ENCODE measurements around the gene TLE2. TPM values are rescaled to one million over a fixed set of nuclear protein-coding genes. Genes with fewer than 3 reads are reported as not detected.
A peak's percentile ranks its signal among the peaks of the same experiment; 100 is the strongest.

Gene TLE2
- total RNA-seq, 4 donors from 2014 or later: 31.4 to 70.0 (median 47.5) TPM

DNA sequence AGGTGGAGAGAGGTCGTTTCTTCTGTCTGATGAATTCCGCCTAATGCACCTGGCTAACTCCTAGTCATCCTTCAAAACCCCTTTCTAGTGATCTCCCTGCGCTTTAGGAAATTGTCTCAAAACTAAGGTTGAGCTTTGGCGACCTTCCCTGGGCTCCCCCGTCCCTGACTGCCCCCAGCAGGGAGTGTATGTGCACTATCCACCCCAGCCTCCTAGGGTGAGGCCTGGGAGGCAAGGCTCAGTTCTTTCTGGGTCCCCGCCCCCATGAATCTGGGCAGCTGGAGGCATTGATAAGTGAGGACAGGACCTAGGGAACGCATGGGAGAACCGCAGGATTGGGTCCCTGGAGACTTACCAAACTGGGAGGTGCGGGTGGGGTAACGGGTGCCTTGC, 51.3 kb downstream of the TLE2 start:
- no peak for DNase-seq

GRCh38 chr19:2977001-2977745, 51.9 kb downstream of the TLE2 start, which contains the start of gene TLE6:
TLE6 (plus strand) TSS chr19:2977564; CDS start chr19:2978234, 670 bp downstream.
- in situ Hi-C loops (cut with MboI; ENCODE audit: low pct_ligation_motif_present in 1 of 4, low pct_unique_long_range_greater_than_20kb in 1 of 4, low sequenced_read_pairs in 3 of 4) (loop anchor here in 1 of 4 donors (10.0 kb wide), 1 partner anchor 58 kb away; no protein-coding TSS in a partner anchor), intact Hi-C loops (cut with DNase I; ENCODE audit: low total_unique reads) (loop anchor here (5.0 kb wide), 1 partner anchor 85 kb away; the partner anchor contains the start of gene TLE5)
- H3K9me3 ChIP-seq: no peaks in the 10 kb centered on the region
- peaks cover 17 to 39% (median 25%) of the 10 kb centered on the region in 4 donors for H3K4me1 ChIP-seq
- 2% methylated on average over 17 of the region's 51 CpGs; no CpG with 5 or more reads in 1 of the 2 donors for WGBS, 2 donors (ENCODE audit: low coverage in 1 of 2)
- H3K36me3 ChIP-seq: no peaks in the 10 kb centered on the region
- TF ChIP-seq POLR2AphosphoS5 (IDR thresholded peaks at IDR 0.05) (peak; percentile 46 to 53 (median 50)), POLR2A (IDR thresholded peaks at IDR 0.05) (no peak), EP300 (IDR thresholded peaks at IDR 0.05; ENCODE audit: low read depth) (no peak), CTCF (IDR thresholded peaks at IDR 0.05) (no peak)
- DNase-seq: peak; percentile 96
- H3K27ac ChIP-seq: peak within 1 kb of the TSS; percentile 11 to 62 (median 45)
- no peaks in the 10 kb centered on the region for H3K27me3 ChIP-seq
- peak within 1 kb of the TSS; percentile 3 to 54 (median 32) for H3K4me3 ChIP-seq

More for the DNA sequence above, 51.3 kb downstream of the TLE2 start:
- peaks cover 21 to 40% (median 29%) of the 10 kb centered on the region in 4 donors for H3K4me1 ChIP-seq
- H3K4me3 ChIP-seq: peak overlapping the region in 1 of 4 donors; percentile 9
- WGBS, 2 donors (ENCODE audit: low coverage in 1 of 2): 38 to 64% methylated on average over 5 to 10 of the region's 10 CpGs
- intact Hi-C loops (cut with DNase I; ENCODE audit: low total_unique reads): loop anchor here (5.0 kb wide), 1 partner anchor 85 kb away; the partner anchor contains the start of gene TLE5
- H3K36me3 ChIP-seq: no peaks in the 10 kb centered on the region
- in situ Hi-C loops (cut with MboI; ENCODE audit: low pct_ligation_motif_present in 1 of 4, low pct_unique_long_range_greater_than_20kb in 1 of 4, low sequenced_read_pairs in 3 of 4): loop anchor here in 1 of 4 donors (10.0 kb wide), 1 partner anchor 57 kb away; no protein-coding TSS in a partner anchor
- TF ChIP-seq CTCF (IDR thresholded peaks at IDR 0.05) (no peak), POLR2A (IDR thresholded peaks at IDR 0.05) (no peak)
- H3K27me3 ChIP-seq: no peaks in the 10 kb centered on the region
- peak overlapping the region; percentile 11 to 62 (median 45) for H3K27ac ChIP-seq
- no peaks in the 10 kb centered on the region for H3K9me3 ChIP-seq

- TF ChIP-seq POLR2AphosphoS5 (IDR thresholded peaks at IDR 0.05) (no peak), EP300 (IDR thresholded peaks at IDR 0.05; ENCODE audit: low read depth) (no peak), CTCF (IDR thresholded peaks at IDR 0.05) (no peak), POLR2A (IDR thresholded peaks at IDR 0.05) (no peak)
- peak overlapping the region; percentile 3 to 54 (median 32) for H3K4me3 ChIP-seq
- H3K9me3 ChIP-seq: no peaks in the 10 kb centered on the region
- H3K36me3 ChIP-seq: no peaks in the 10 kb centered on the region
- H3K27ac ChIP-seq: peak overlapping the region in 2 of 4 donors; percentile 33 to 38
- H3K27me3 ChIP-seq: no peaks in the 10 kb centered on the region
- peaks cover 17 to 40% (median 25%) of the 10 kb centered on the region in 4 donors for H3K4me1 ChIP-seq
- DNase-seq: no peak
- intact Hi-C loops (cut with DNase I; ENCODE audit: low total_unique reads): loop anchor here (5.0 kb wide), 1 partner anchor 86 kb away; the partner anchor contains the start of gene TLE5
- 14% methylated on average over 15 of the region's 15 CpGs; no CpG with 5 or more reads in 1 of the 2 donors for WGBS, 2 donors (ENCODE audit: low coverage in 1 of 2)
- in situ Hi-C loops (cut with MboI; ENCODE audit: low pct_ligation_motif_present in 1 of 4, low pct_unique_long_range_greater_than_20kb in 1 of 4, low sequenced_read_pairs in 3 of 4): loop anchor here in 1 of 4 donors (10.0 kb wide), 1 partner anchor 58 kb away; no protein-coding TSS in a partner anchor
Measured at GRCh38 chr19:2976609-2977000, 52.5 kb downstream of the TLE2 start.

Data from transverse colon (tissue), 4 donors.